HepG2 (cell line): Measurements from ENCODE around the gene CHADL. TPM values are rescaled to one million over a fixed set of nuclear protein-coding genes. Genes with fewer than 3 reads are reported as not detected.
A peak's percentile ranks its signal among the peaks of the same experiment; 100 is the strongest.

Experiments
- ATAC-seq: fragments of 200-7000 bp; cut with Tn5 transposase; 3 replicates; pipeline ENCODE4 v1.9.1; 2020; ENCODE audit warnings: mild to moderate bottlenecking, moderate library complexity
- BruUV-seq: library from RNA; stranded (reverse); fragments of 400-500 nt; replicated peaks from 2 replicates; lab custom pipeline; 2021; lab: Mats Ljungman, UMichigan
- CTCF ChIA-PET: fragments of 300-600 bp; formaldehyde crosslinking; extraction: SDS; loops from one replicate; lab custom pipeline; 2021; ENCODE audit warnings: low total read pairs, inconsistent platforms, low intra/inter-chr PET ratio; lab: Yijun Ruan, JAX
- POLR2A ChIA-PET: fragments of 350-600 bp; sonication (Branson Sonifier 250); formaldehyde crosslinking; loops from one replicate; lab custom pipeline; 2020; ENCODE audit warnings: antibody characterized with exemption, inconsistent platforms; lab: Yijun Ruan, JAX
- DNase-seq: peaks from one replicate; pipeline ENCODE4 v3.0.0-alpha.2; 2015; ENCODE audit warnings: low spot score
- FAIRE-seq: peaks from 3 replicates; lab custom pipeline; 2011; peaks lifted over from hg19 to GRCh38; lab: Jason Lieb, UNC
- H2AFZ ChIP-seq: one replicate; pipeline ENCODE4 v1.6.1; 2011; ENCODE audit warnings: low read length, inconsistent platforms
- H3K27ac ChIP-seq: fragments of 300-600 bp; 3 replicates; pipeline ENCODE4 v1.8.0; 2011; ENCODE audit warnings: mixed run types, mild to moderate bottlenecking, mixed read lengths, low read length, inconsistent platforms; ENCODE audit not compliant: insufficient read depth; ENCODE audit errors: extremely low read length
- H3K27me3 ChIP-seq, 2 experiments: fragments of 200-600 bp in 1 of 2; 2 replicates in 1 of 2; 3 replicates in 1 of 2; pipeline versions ENCODE4 v1.6.0 to v1.8.0; 2011; ENCODE audit warnings: low read length in 2 of 2, mild to moderate bottlenecking in 2 of 2, moderate library complexity in 2 of 2, inconsistent platforms in 1 of 2; ENCODE audit not compliant: insufficient read depth in 2 of 2, control insufficient read depth in 1 of 2
- H3K36me3 ChIP-seq, 2 experiments: fragments of 200-600 bp in 1 of 2; replicated peaks in 1 of 2; 2 replicates in 1 of 2; 3 replicates in 1 of 2; pipeline versions ENCODE4 v1.5.1 to v1.8.0; 2011; ENCODE audit warnings: low read length in 2 of 2, inconsistent platforms in 1 of 2; ENCODE audit not compliant: insufficient read depth in 2 of 2, control insufficient read depth in 1 of 2
- H3K4me1 ChIP-seq: 2 replicates; pipeline ENCODE4 v1.5.1; 2012; ENCODE audit warnings: low read length, inconsistent platforms; ENCODE audit not compliant: insufficient read depth
- H3K4me2 ChIP-seq: 2 replicates; pipeline ENCODE4 v1.6.0; 2011; ENCODE audit warnings: low read depth, low read length, inconsistent platforms
- H3K4me3 ChIP-seq, 3 experiments: fragments of 200-600 bp in 1 of 3; sonication (generic), shearing (Covaris generic) in 1 of 3; replicated peaks in 1 of 3; 2 replicates each; pipeline ENCODE4 v1.5.1; 2011 to 2016; ENCODE audit warnings: low read length in 3 of 3, inconsistent platforms in 2 of 3, low read depth in 2 of 3, mild to moderate bottlenecking in 2 of 3, control low read depth in 1 of 3, mixed read lengths in 1 of 3; ENCODE audit not compliant: insufficient read depth in 1 of 3
- H3K79me2 ChIP-seq: one replicate; pipeline ENCODE4 v1.6.1; 2011; ENCODE audit warnings: low read length, inconsistent platforms; ENCODE audit not compliant: insufficient read depth
- H3K9ac ChIP-seq: 2 replicates; pipeline ENCODE4 v1.6.0; 2011; ENCODE audit warnings: mild to moderate bottlenecking, low read depth, low read length, inconsistent platforms; ENCODE audit not compliant: insufficient read depth
- H3K9me3 ChIP-seq: 2 replicates; pipeline ENCODE4 v1.5.1; 2012; ENCODE audit warnings: mild to moderate bottlenecking, low read length
- H4K20me1 ChIP-seq: 2 replicates; pipeline ENCODE4 v1.6.0; 2011; ENCODE audit warnings: inconsistent platforms, mild to moderate bottlenecking, low read length, moderate library complexity; ENCODE audit not compliant: insufficient read depth
- BORCS8-MEF2B ChIP-seq: sonication (generic); formaldehyde crosslinking; IDR thresholded peaks from 2 replicates; pipeline ENCODE4 v1.8.0; 2022; ENCODE audit warnings: mild to moderate bottlenecking, missing genetic modification reagents
- FOXA3 ChIP-seq: IDR thresholded peaks from 2 replicates; pipeline ENCODE4 v1.6.1; 2016; ENCODE audit warnings: missing genetic modification reagents, missing compliant biosample characterization
- FOXM1 ChIP-seq: sonication (generic); formaldehyde crosslinking; IDR thresholded peaks from 2 replicates; pipeline ENCODE4 v1.5.0; 2020; ENCODE audit warnings: missing genetic modification reagents
- NPAS2 ChIP-seq: sonication (generic); formaldehyde crosslinking; IDR thresholded peaks from 2 replicates; pipeline ENCODE4 v1.8.0; 2022; ENCODE audit warnings: mild to moderate bottlenecking, missing genetic modification reagents, borderline replicate concordance
- SP140L ChIP-seq: sonication (generic); formaldehyde crosslinking; IDR thresholded peaks from 2 replicates; pipeline ENCODE4 v1.4.0; 2020; ENCODE audit warnings: missing genetic modification reagents, borderline replicate concordance
- TEAD3 ChIP-seq: optimal IDR thresholded peaks from 2 replicates; pipeline ENCODE3; 2016; ENCODE audit warnings: borderline replicate concordance
- ZNF121 ChIP-seq: sonication (generic); formaldehyde crosslinking; IDR thresholded peaks from 2 replicates; pipeline ENCODE4 v1.5.0; 2020; ENCODE audit warnings: mild to moderate bottlenecking, missing genetic modification reagents
- ZNF296 ChIP-seq: sonication (generic); formaldehyde crosslinking; conservative IDR thresholded peaks from 2 replicates; pipeline ENCODE4 v1.5.0; 2020; ENCODE audit warnings: mild to moderate bottlenecking, missing genetic modification reagents
- ZNF567 ChIP-seq: sonication (generic); formaldehyde crosslinking; IDR thresholded peaks from 2 replicates; pipeline ENCODE4 v1.8.1; 2023; ENCODE audit warnings: mild to moderate bottlenecking, missing genetic modification reagents, borderline replicate concordance
- WGBS: methylation state at CpG from one replicate; pipeline ENCODE4 v1.1.6; 2017; ENCODE audit warnings: low lambda C conversion rate; 5-methylcytosine and 5-hydroxymethylcytosine counted together
- in situ Hi-C: cut with HindIII; loops from 2 replicates; pipeline ENCODE4 v1.10.0; 2017; ENCODE audit warnings: low pct_unique_long_range_greater_than_20kb; ENCODE audit not compliant: extremely low pct_ligation_motif_present
- intact Hi-C: fragments of 100-400 bp; cut with micrococcal nuclease; formaldehyde crosslinking; loops from one replicate; pipeline ENCODE4 v1.10.0; 2022; ENCODE audit not compliant: unreplicated experiment
- polyA plus RNA-seq, 8 experiments: library from polyadenylated mRNA; depleted of rRNA in 3 of 8; stranded (reverse) in 7 of 8; unstranded in 1 of 8; fragments of >200 nt; fragmentation: Illumina TruSeq in 4 of 8; extraction: Trizol in 4 of 8; gene quantifications; 2 replicates each; pipeline versions ENCODE4 v1.2.1 to v1.2.3, GENCODE V29; 2011 to 2016; ENCODE audit warnings: low read depth in 4 of 8, missing spikeins in 1 of 8, mixed read lengths in 1 of 8; ENCODE audit not compliant: insufficient read depth in 1 of 8
- total RNA-seq, 5 experiments: library from RNA; depleted of rRNA; stranded (reverse); fragments of >200 nt; fragmentation: Illumina TruSeq; extraction: Trizol; gene quantifications; 2 replicates each; pipeline ENCODE4 v1.2.3, GENCODE V29; 2016; ENCODE audit warnings: low read depth in 1 of 5
- TF ChIP-seq, protein P1 (sequence below): sonication (generic); formaldehyde crosslinking; IDR thresholded peaks from 2 replicates; pipeline ENCODE4 v1.5.0; 2020; ENCODE audit warnings: mild to moderate bottlenecking, missing genetic modification reagents
- TF ChIP-seq, protein P2 (sequence below), 2 experiments: sonication (generic) in 1 of 2; formaldehyde crosslinking in 1 of 2; IDR thresholded peaks; 2 replicates each; pipeline versions ENCODE4 v1.4.0 to v1.6.1; 2018 to 2020; ENCODE audit warnings: missing genetic modification reagents in 2 of 2, borderline replicate concordance in 1 of 2, low read depth in 1 of 2, mild to moderate bottlenecking in 1 of 2, missing biosample characterization in 1 of 2
- TF ChIP-seq, protein P3 (sequence below): sonication (generic); formaldehyde crosslinking; IDR thresholded peaks from 2 replicates; pipeline ENCODE4 v1.4.0; 2020; ENCODE audit warnings: missing genetic modification reagents, borderline replicate concordance

Gene CHADL
- total and polyA plus RNA-seq, 2 of the 13 experiments (the other 11 are each of a cell fraction or from before 2014, with no cell fraction given), result 2.8 to 8.1 TPM

DNA sequence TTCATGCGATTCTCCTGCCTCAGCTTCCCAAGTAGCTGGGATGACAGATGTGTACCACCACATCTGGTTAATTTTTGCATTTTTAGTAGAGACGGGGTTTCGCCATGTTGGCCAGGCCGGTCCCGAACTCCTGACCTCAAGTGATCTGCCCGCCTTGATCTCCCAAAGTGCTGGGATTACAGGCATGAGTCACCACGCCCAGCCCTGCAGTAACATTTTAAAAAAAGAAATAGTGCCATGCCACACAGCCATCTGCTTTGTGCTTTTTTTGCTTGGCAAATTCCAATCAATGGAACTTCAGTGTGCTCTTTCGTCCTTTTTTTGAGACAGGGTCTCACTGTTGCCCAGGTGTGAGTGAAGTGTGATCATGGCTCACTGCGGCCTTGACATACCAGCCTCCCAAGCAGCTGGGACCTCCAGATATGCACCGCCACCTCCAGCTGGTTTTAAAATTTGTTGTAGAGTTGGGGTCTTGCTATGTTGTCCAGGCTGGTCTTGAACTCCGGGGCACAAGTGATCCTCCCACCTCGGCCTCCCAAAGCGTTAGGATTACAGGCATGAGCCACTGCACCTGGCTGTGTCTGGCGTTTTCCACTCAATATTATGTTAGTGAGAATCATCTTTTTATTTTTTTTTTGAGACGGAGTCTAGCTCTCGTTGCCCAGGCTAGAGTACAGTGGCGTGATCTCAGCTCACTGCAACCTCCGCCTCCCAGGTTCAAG, 1.8 kb upstream of the CHADL start:
- ATAC-seq (no peak), FAIRE-seq (no peak), DNase-seq (no peak)
- TF ChIP-seq FOXM1 (CRISPR knock-in tag), result no peak
- TF ChIP-seq SP140L, result no peak
- no peak for TF ChIP-seq ZNF296 (CRISPR knock-in tag)
- TF ChIP-seq TEAD3 (CRISPR knock-in tag), result no peak
- TF ChIP-seq FOXA3 (CRISPR knock-in tag), result no peak
- TF ChIP-seq ZNF567 (CRISPR knock-in tag), result no peak
- TF ChIP-seq NPAS2 (CRISPR knock-in tag), result no peak
- TF ChIP-seq, protein P1, sequence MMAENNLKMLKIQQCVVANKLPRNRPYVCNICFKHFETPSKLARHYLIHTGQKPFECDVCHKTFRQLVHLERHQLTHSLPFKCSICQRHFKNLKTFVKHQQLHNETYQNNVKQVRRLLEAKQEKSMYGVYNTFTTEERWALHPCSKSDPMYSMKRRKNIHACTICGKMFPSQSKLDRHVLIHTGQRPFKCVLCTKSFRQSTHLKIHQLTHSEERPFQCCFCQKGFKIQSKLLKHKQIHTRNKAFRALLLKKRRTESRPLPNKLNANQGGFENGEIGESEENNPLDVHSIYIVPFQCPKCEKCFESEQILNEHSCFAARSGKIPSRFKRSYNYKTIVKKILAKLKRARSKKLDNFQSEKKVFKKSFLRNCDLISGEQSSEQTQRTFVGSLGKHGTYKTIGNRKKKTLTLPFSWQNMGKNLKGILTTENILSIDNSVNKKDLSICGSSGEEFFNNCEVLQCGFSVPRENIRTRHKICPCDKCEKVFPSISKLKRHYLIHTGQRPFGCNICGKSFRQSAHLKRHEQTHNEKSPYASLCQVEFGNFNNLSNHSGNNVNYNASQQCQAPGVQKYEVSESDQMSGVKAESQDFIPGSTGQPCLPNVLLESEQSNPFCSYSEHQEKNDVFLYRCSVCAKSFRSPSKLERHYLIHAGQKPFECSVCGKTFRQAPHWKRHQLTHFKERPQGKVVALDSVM (CRISPR knock-in tag), result peak; percentile 67
- no peak for TF ChIP-seq BORCS8-MEF2B (CRISPR knock-in tag)
- TF ChIP-seq, protein P2, sequence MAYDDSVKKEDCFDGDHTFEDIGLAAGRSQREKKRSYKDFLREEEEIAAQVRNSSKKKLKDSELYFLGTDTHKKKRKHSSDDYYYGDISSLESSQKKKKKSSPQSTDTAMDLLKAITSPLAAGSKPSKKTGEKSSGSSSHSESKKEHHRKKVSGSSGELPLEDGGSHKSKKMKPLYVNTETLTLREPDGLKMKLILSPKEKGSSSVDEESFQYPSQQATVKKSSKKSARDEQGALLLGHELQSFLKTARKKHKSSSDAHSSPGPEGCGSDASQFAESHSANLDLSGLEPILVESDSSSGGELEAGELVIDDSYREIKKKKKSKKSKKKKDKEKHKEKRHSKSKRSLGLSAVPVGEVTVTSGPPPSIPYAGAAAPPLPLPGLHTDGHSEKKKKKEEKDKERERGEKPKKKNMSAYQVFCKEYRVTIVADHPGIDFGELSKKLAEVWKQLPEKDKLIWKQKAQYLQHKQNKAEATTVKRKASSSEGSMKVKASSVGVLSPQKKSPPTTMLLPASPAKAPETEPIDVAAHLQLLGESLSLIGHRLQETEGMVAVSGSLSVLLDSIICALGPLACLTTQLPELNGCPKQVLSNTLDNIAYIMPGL (CRISPR knock-in tag; IDR thresholded peaks at IDR 0.05; ENCODE audit: borderline replicate concordance in 1 of 2, low read depth in 1 of 2), result no peak
- TF ChIP-seq ZNF121 (CRISPR knock-in tag), result peak; percentile 94
- TF ChIP-seq, protein P3, sequence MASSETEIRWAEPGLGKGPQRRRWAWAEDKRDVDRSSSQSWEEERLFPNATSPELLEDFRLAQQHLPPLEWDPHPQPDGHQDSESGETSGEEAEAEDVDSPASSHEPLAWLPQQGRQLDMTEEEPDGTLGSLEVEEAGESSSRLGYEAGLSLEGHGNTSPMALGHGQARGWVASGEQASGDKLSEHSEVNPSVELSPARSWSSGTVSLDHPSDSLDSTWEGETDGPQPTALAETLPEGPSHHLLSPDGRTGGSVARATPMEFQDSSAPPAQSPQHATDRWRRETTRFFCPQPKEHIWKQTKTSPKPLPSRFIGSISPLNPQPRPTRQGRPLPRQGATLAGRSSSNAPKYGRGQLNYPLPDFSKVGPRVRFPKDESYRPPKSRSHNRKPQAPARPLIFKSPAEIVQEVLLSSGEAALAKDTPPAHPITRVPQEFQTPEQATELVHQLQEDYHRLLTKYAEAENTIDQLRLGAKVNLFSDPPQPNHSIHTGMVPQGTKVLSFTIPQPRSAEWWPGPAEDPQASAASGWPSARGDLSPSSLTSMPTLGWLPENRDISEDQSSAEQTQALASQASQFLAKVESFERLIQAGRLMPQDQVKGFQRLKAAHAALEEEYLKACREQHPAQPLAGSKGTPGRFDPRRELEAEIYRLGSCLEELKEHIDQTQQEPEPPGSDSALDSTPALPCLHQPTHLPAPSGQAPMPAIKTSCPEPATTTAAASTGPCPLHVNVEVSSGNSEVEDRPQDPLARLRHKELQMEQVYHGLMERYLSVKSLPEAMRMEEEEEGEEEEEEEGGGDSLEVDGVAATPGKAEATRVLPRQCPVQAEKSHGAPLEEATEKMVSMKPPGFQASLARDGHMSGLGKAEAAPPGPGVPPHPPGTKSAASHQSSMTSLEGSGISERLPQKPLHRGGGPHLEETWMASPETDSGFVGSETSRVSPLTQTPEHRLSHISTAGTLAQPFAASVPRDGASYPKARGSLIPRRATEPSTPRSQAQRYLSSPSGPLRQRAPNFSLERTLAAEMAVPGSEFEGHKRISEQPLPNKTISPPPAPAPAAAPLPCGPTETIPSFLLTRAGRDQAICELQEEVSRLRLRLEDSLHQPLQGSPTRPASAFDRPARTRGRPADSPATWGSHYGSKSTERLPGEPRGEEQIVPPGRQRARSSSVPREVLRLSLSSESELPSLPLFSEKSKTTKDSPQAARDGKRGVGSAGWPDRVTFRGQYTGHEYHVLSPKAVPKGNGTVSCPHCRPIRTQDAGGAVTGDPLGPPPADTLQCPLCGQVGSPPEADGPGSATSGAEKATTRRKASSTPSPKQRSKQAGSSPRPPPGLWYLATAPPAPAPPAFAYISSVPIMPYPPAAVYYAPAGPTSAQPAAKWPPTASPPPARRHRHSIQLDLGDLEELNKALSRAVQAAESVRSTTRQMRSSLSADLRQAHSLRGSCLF, result no peak
- Histone ChIP-seq H3K9me3 (no peaks in the 10 kb centered on the region), H3K4me1 (peaks cover 16% of the 10 kb centered on the region), H3K9ac (no peak overlapping the region), H3K79me2 (no peaks in the 10 kb centered on the region), H3K27me3 (no peaks in the 10 kb centered on the region), H2AFZ (no peak overlapping the region), H3K4me3 (no peak overlapping the region), H4K20me1 (no peaks in the 10 kb centered on the region), H3K36me3 (peaks cover 9 to 11% of the 10 kb centered on the region in 2 experiments; a peak in 4 of 5 replicates), H3K4me2 (no peak overlapping the region), H3K27ac (no peak overlapping the region)
- POLR2A ChIA-PET, result no interaction called here
- intact Hi-C loops, result no loop called here
- no TSS peak for BruUV-seq
- in situ Hi-C loops, result no loop called here
- CTCF ChIA-PET, result no interaction called here
- WGBS, result 95% methylated on average over 18 of the region's 18 CpGs
